B cell (primary cell): ENCODE results near the gene PGK2. TPM values are rescaled to one million over a fixed set of nuclear protein-coding genes. Genes with fewer than 3 reads are reported as not detected.

Experiments
- ATAC-seq: fragments of 200-7000 bp; cut with Tn5 transposase; one replicate; pipeline ENCODE4 v1.10.0; 2021; ENCODE audit warnings: low read depth, mild to moderate bottlenecking, moderate number of reproducible peaks, moderate library complexity
- CTCF ChIA-PET: fragments of 350-600 bp; sonication (Branson Sonifier 250); formaldehyde crosslinking; loops from one replicate; lab custom pipeline; 2021; ENCODE audit warnings: antibody characterized with exemption, inconsistent platforms; lab: Charles Lee
- POLR2A ChIA-PET: fragments of 350-600 bp; sonication (Branson Sonifier 250); formaldehyde crosslinking; loops from one replicate; lab custom pipeline; 2021; ENCODE audit warnings: antibody characterized with exemption; lab: Charles Lee
- DNase-seq: peaks from one replicate; pipeline ENCODE4 v3.0.0; 2013
- H2AFZ ChIP-seq: 2 replicates; pipeline ENCODE4 v1.6.1; 2012; ENCODE audit warnings: mild to moderate bottlenecking, low read depth, low read length; ENCODE audit not compliant: insufficient read depth, poor library complexity, severe bottlenecking
- H3K27ac ChIP-seq, 2 donors: 1 replicate in 1 of 2; 2 replicates in 1 of 2; pipeline ENCODE4 v1.5.1; 2012 to 2013; ENCODE audit warnings: low read length in 2 of 2, mild to moderate bottlenecking in 2 of 2, moderate library complexity in 1 of 2
- H3K27me3 ChIP-seq, 4 experiments: fragments of 200-600 bp in 1 of 4; sonication (generic) in 1 of 4; replicated peaks in 1 of 4; 1 replicate in 2 of 4; 2 replicates in 2 of 4; pipeline versions ENCODE4 v1.6.1 to v1.7.0; 2013 to 2016; ENCODE audit warnings: low read length in 3 of 4, mild to moderate bottlenecking in 2 of 4, mixed read lengths in 1 of 4, moderate library complexity in 1 of 4; ENCODE audit not compliant: insufficient read depth in 4 of 4, control insufficient read depth in 3 of 4; ENCODE audit errors: control extremely low read depth in 1 of 4
- H3K36me3 ChIP-seq, 2 experiments: replicated peaks in 1 of 2; 1 replicate in 1 of 2; 2 replicates in 1 of 2; pipeline versions ENCODE4 v1.6.1 to v1.7.1; 2013; ENCODE audit warnings: low read length in 1 of 2; ENCODE audit not compliant: insufficient read depth in 2 of 2, control insufficient read depth in 1 of 2; ENCODE audit errors: control extremely low read depth in 1 of 2, extremely low read depth in 1 of 2
- H3K4me1 ChIP-seq, 2 donors: fragments of 200-600 bp in 1 of 2; sonication (generic) in 1 of 2; 1 replicate in 1 of 2; 2 replicates in 1 of 2; pipeline versions ENCODE4 v1.5.1 to v1.6.1; 2013 to 2017; ENCODE audit warnings: low read length in 2 of 2; ENCODE audit not compliant: control insufficient read depth in 2 of 2, insufficient read depth in 2 of 2
- H3K4me2 ChIP-seq: replicated peaks from 2 replicates; pipeline ENCODE3; 2012; ENCODE audit warnings: mild to moderate bottlenecking, low read depth, low read length; ENCODE audit not compliant: poor library complexity, severe bottlenecking
- H3K4me3 ChIP-seq, 5 experiments: fragments of 200-600 bp in 1 of 5; sonication (generic) in 1 of 5; 1 replicate in 3 of 5; 2 replicates in 2 of 5; pipeline versions ENCODE4 v1.5.1 to v1.7.0; 2011 to 2016; ENCODE audit warnings: low read length in 4 of 5, mild to moderate bottlenecking in 4 of 5, low read depth in 2 of 5, control low read depth in 1 of 5, moderate library complexity in 1 of 5; ENCODE audit not compliant: insufficient read depth in 1 of 5; ENCODE audit errors: control extremely low read depth in 1 of 5, extremely low read depth in 1 of 5
- H3K79me2 ChIP-seq: fragments of 200-600 bp; sonication (generic); one replicate; pipeline ENCODE4 v1.6.0; 2016; ENCODE audit warnings: low read length; ENCODE audit not compliant: control insufficient read depth, insufficient read depth
- H3K9ac ChIP-seq: fragments of 200-600 bp; sonication (generic); 2 replicates; pipeline ENCODE4 v1.6.1; 2017; ENCODE audit warnings: mild to moderate bottlenecking, low read length, moderate library complexity
- H3K9me3 ChIP-seq, 3 donors: one replicate each; pipeline versions ENCODE4 v1.6.1 to v1.7.1; 2013; ENCODE audit warnings: low read length in 2 of 3; ENCODE audit not compliant: control insufficient read depth in 2 of 3, insufficient read depth in 1 of 3; ENCODE audit errors: control extremely low read depth in 1 of 3
- H4K20me1 ChIP-seq: 2 replicates; pipeline ENCODE4 v1.6.0; 2012; ENCODE audit warnings: mild to moderate bottlenecking, low read length; ENCODE audit not compliant: insufficient read depth, control insufficient read depth, poor library complexity, severe bottlenecking
- H3K27ac Mint-ChIP-seq: one replicate; pipeline ENCODE4 v1.8.0; 2021; ENCODE audit warnings: mixed read lengths
- H3K27me3 Mint-ChIP-seq: one replicate; pipeline ENCODE4 v1.8.0; 2021; ENCODE audit warnings: mixed read lengths
- H3K4me1 Mint-ChIP-seq: one replicate; pipeline ENCODE4 v1.8.0; 2021; ENCODE audit warnings: mixed read lengths
- H3K4me3 Mint-ChIP-seq: one replicate; pipeline ENCODE4 v1.8.0; 2021; ENCODE audit warnings: mixed read lengths
- H3K9me3 Mint-ChIP-seq: one replicate; pipeline ENCODE4 v1.8.0; 2022; ENCODE audit warnings: mixed read lengths; ENCODE audit not compliant: insufficient read depth
- CTCF ChIP-seq: fragments of 200-600 bp; IDR thresholded peaks from one replicate; pipeline ENCODE4 v1.8.0; 2022; ENCODE audit warnings: antibody characterized with exemption, mild to moderate bottlenecking
- EZH2 ChIP-seq: IDR thresholded peaks from 2 replicates; pipeline ENCODE4 v1.6.1; 2012; ENCODE audit warnings: borderline replicate concordance, low read depth, mild to moderate bottlenecking, moderate library complexity, low read length; ENCODE audit not compliant: insufficient read depth, poor library complexity, severe bottlenecking
- WGBS: methylation state at CpG from one replicate; pipeline ENCODE4 v1.1.5; 2013; ENCODE audit warnings: missing lambda C conversion rate; ENCODE audit not compliant: insufficient coverage; 5-methylcytosine and 5-hydroxymethylcytosine counted together
- intact Hi-C: fragments of 100-400 bp; cut with micrococcal nuclease; formaldehyde crosslinking; loops from one replicate; pipeline ENCODE4 v1.10.0; 2022
- polyA plus RNA-seq: library from polyadenylated mRNA; depleted of rRNA; stranded (reverse); fragments of >200 nt; gene quantifications from 2 replicates; pipeline ENCODE4 v1.2.3, GENCODE V29; 2012
- total RNA-seq, 2 donors: library from RNA; stranded (reverse); fragments of 120-200 nt in 1 of 2; gene quantifications; 1 replicate in 1 of 2; 2 replicates in 1 of 2; pipeline versions ENCODE4 v1.2.3 to v1.2.4, GENCODE V29; 2013 to 2022

The PGK2 gene
- total and polyA plus RNA-seq, 2 donors (not counting 1 experiment from before 2014, with no cell fraction given), result not detected

- H2AFZ ChIP-seq, result no peak overlapping the region
- intact Hi-C loops, result no loop called here
- H3K27ac ChIP-seq, result no peak overlapping the region
- peaks cover 2% of the 10 kb centered on the region for H3K9me3 Mint-ChIP-seq
- no peak overlapping the region for H3K9ac ChIP-seq
- no peaks in the 10 kb centered on the region for H3K27me3 ChIP-seq
- ATAC-seq (no peak), DNase-seq (no peak)
- no peak overlapping the region for H3K4me3 ChIP-seq
- H3K27me3 Mint-ChIP-seq, result no peaks in the 10 kb centered on the region
- no peak overlapping the region for H3K27ac Mint-ChIP-seq
- POLR2A ChIA-PET, result no interaction called here
- H3K4me1 ChIP-seq, result no peaks in the 10 kb centered on the region
- H3K4me1 Mint-ChIP-seq, result no peaks in the 10 kb centered on the region
- no peaks in the 10 kb centered on the region for H3K9me3 ChIP-seq
- no peak overlapping the region for H3K4me3 Mint-ChIP-seq
- no peaks in the 10 kb centered on the region for H3K79me2 ChIP-seq
- H4K20me1 ChIP-seq, result no peaks in the 10 kb centered on the region
- TF ChIP-seq CTCF, result no peak
- TF ChIP-seq EZH2, result no peak
- H3K36me3 ChIP-seq, result no peaks in the 10 kb centered on the region
- 25% methylated on average over 1 of the region's 2 CpGs for WGBS
- no peak overlapping the region for H3K4me2 ChIP-seq
- CTCF ChIA-PET, result no interaction called here
Observed at GRCh38 chr6:49790341-49790740, 3.3 kb upstream of the PGK2 start.

GRCh38 chr6:49784272-49784671, 2.8 kb downstream of the PGK2 start:
- Mint-ChIP-seq H3K27ac (no peak overlapping the region), H3K4me1 (no peaks in the 10 kb centered on the region), H3K9me3 (peaks cover 2% of the 10 kb centered on the region), H3K4me3 (no peak overlapping the region), H3K27me3 (no peaks in the 10 kb centered on the region)
- ATAC-seq (no peak), DNase-seq (no peak)
- no peak overlapping the region for H3K9ac ChIP-seq
- no peaks in the 10 kb centered on the region for H3K36me3 ChIP-seq
- no peaks in the 10 kb centered on the region for H4K20me1 ChIP-seq
- no peak overlapping the region for H2AFZ ChIP-seq
- no peaks in the 10 kb centered on the region for H3K79me2 ChIP-seq
- ChIA-PET POLR2A (no interaction called here), CTCF (no interaction called here)
- no peaks in the 10 kb centered on the region for H3K27me3 ChIP-seq
- TF ChIP-seq CTCF (no peak), EZH2 (no peak)
- intact Hi-C loops, result no loop called here
- H3K4me1 ChIP-seq, result no peaks in the 10 kb centered on the region
- no peak overlapping the region for H3K4me2 ChIP-seq
- no peak overlapping the region for H3K27ac ChIP-seq
- no peaks in the 10 kb centered on the region for H3K9me3 ChIP-seq
- no peak overlapping the region for H3K4me3 ChIP-seq
